K562 (cell line): ENCODE data around the gene TUBB4B. TPM values are rescaled to one million over a fixed set of nuclear protein-coding genes. Genes with fewer than 3 reads are reported as not detected.
A peak's percentile ranks its signal among the peaks of the same experiment; 100 is the strongest.

ENCODE experiments used
- ATAC-seq: fragments of 200-7000 bp; cut with Tn5 transposase; 3 replicates; pipeline ENCODE4 v1.9.1; 2020; ENCODE audit warnings: moderate library complexity
- BruUV-seq: library from RNA; stranded (reverse); fragments of 400-500 nt; replicated peaks from 2 replicates; lab custom pipeline; 2021; lab: Mats Ljungman, UMichigan
- CTCF ChIA-PET: fragments of 300-600 bp; formaldehyde crosslinking; extraction: SDS; loops from one replicate; lab custom pipeline; 2021; ENCODE audit warnings: low intra/inter-chr PET ratio; lab: Yijun Ruan, JAX
- POLR2A ChIA-PET: fragments of 300-600, 350-650 bp; sonication (Branson Sonifier 250); formaldehyde crosslinking; extraction: SDS; loops from one replicate; lab custom pipeline; 2021; ENCODE audit warnings: antibody characterized with exemption, inconsistent platforms; lab: Yijun Ruan, JAX
- DNase-seq, 4 experiments: peaks; one replicate each; pipeline versions ENCODE4 v3.0.0 to v3.0.0-alpha.2; 2011 to 2018; ENCODE audit warnings: low spot score in 3 of 4, mixed read lengths in 3 of 4; ENCODE audit errors: extremely low read depth in 1 of 4
- FAIRE-seq: peaks from 2 replicates; lab custom pipeline; 2011; peaks lifted over from hg19 to GRCh38; lab: Jason Lieb, UNC
- H2AFZ ChIP-seq: 2 replicates; pipeline ENCODE4 v1.6.0; 2011; ENCODE audit warnings: low read depth, low read length, control low read depth, inconsistent platforms
- H3K27ac ChIP-seq: fragments of 200-600 bp; 3 replicates; pipeline ENCODE4 v1.8.0; 2011; ENCODE audit warnings: low read depth, mild to moderate bottlenecking, control low read depth, inconsistent platforms, low read length, moderate library complexity, mixed read lengths; ENCODE audit errors: extremely low read depth
- H3K27me3 ChIP-seq, 2 experiments: fragments of 300-600 bp in 1 of 2; 2 replicates in 1 of 2; 3 replicates in 1 of 2; pipeline versions ENCODE4 v1.6.0 to v1.8.0; 2011; ENCODE audit warnings: inconsistent platforms in 2 of 2, low read length in 2 of 2, mild to moderate bottlenecking in 1 of 2, mixed read lengths in 1 of 2, moderate library complexity in 1 of 2; ENCODE audit not compliant: control insufficient read depth in 2 of 2, insufficient read depth in 2 of 2
- H3K36me3 ChIP-seq: fragments of 300-600 bp; 3 replicates; pipeline ENCODE4 v1.8.0; 2011; ENCODE audit warnings: mild to moderate bottlenecking, low read length, inconsistent platforms; ENCODE audit not compliant: control insufficient read depth, insufficient read depth
- H3K4me1 ChIP-seq, 2 experiments: fragments of 200-600 bp in 1 of 2; replicated peaks in 1 of 2; 2 replicates in 1 of 2; 3 replicates in 1 of 2; pipeline versions ENCODE4 v1.5.1 to v1.8.0; 2011; ENCODE audit warnings: inconsistent platforms in 2 of 2, low read length in 2 of 2, mild to moderate bottlenecking in 1 of 2, mixed read lengths in 1 of 2, moderate library complexity in 1 of 2; ENCODE audit not compliant: control insufficient read depth in 2 of 2, insufficient read depth in 2 of 2
- H3K4me2 ChIP-seq: 2 replicates; pipeline ENCODE4 v1.6.1; 2011; ENCODE audit warnings: low read length, control low read depth, inconsistent platforms, mixed read lengths; ENCODE audit not compliant: insufficient read depth
- H3K4me3 ChIP-seq: fragments of 200-600 bp; sonication (generic), shearing (Covaris generic); 2 replicates; pipeline ENCODE4 v1.5.1; 2016; ENCODE audit warnings: control low read depth, inconsistent platforms
- H3K79me2 ChIP-seq: fragments of 200-600 bp; 3 replicates; pipeline ENCODE4 v1.8.0; 2011; ENCODE audit warnings: low read length, inconsistent platforms; ENCODE audit not compliant: control insufficient read depth, insufficient read depth
- H3K9ac ChIP-seq, 2 experiments: 2 replicates each; pipeline versions ENCODE4 v1.6.0 to v1.6.1; 2011; ENCODE audit warnings: low read depth in 2 of 2, low read length in 2 of 2, control low read depth in 1 of 2, inconsistent platforms in 1 of 2, mild to moderate bottlenecking in 1 of 2, mixed read lengths in 1 of 2; ENCODE audit not compliant: insufficient read depth in 1 of 2
- H3K9me1 ChIP-seq: one replicate; pipeline ENCODE4 v1.6.0; 2011; ENCODE audit warnings: inconsistent platforms, mild to moderate bottlenecking, low read length, moderate library complexity; ENCODE audit not compliant: control insufficient read depth, insufficient read depth
- H3K9me3 ChIP-seq: replicated peaks from 2 replicates; pipeline ENCODE4 v1.5.1; 2011; ENCODE audit warnings: low read depth, low read length, inconsistent platforms; ENCODE audit not compliant: control insufficient read depth, insufficient read depth
- H4K20me1 ChIP-seq: replicated peaks from 2 replicates; pipeline ENCODE4 v1.6.1; 2011; ENCODE audit warnings: low read length, inconsistent platforms, mixed read lengths; ENCODE audit not compliant: control insufficient read depth, insufficient read depth
- CHCHD3 ChIP-seq: fragments of 250-450 bp; sonication (Bioruptor Pico); IDR thresholded peaks from 2 replicates; pipeline ENCODE4 v2.1.2; 2022; ENCODE audit warnings: mild to moderate bottlenecking
- ESRRA ChIP-seq: fragments of 450-650 bp; IDR thresholded peaks from 2 replicates; pipeline ENCODE4 v1.6.1; 2014; ENCODE audit warnings: low read depth, mild to moderate bottlenecking, moderate library complexity, borderline replicate concordance
- HIVEP1 ChIP-seq: fragments of 250-450 bp; sonication (Bioruptor Pico); IDR thresholded peaks from 2 replicates; pipeline ENCODE4 v1.4.0; 2020; ENCODE audit warnings: mild to moderate bottlenecking
- ILF3 ChIP-seq: fragments of 450-650 bp; IDR thresholded peaks from 2 replicates; pipeline ENCODE4 v1.6.1; 2018; ENCODE audit warnings: antibody characterized with exemption, mild to moderate bottlenecking, moderate library complexity, borderline replicate concordance
- KDM1A ChIP-seq, 2 experiments: fragments of 450-650 bp; IDR thresholded peaks; 2 replicates each; pipeline ENCODE4 v1.6.1; 2016; ENCODE audit warnings: mild to moderate bottlenecking in 2 of 2
- MAFG ChIP-seq: fragments of 450-650 bp; conservative IDR thresholded peaks from 2 replicates; pipeline ENCODE4 v1.6.1; 2016; ENCODE audit warnings: missing genetic modification characterization, missing compliant biosample characterization
- OTX1 ChIP-seq: fragments of 450-650 bp; formaldehyde crosslinking; IDR thresholded peaks from 2 replicates; pipeline ENCODE4 v1.4.0; 2022; ENCODE audit warnings: mild to moderate bottlenecking
- PHB ChIP-seq: fragments of 250-450 bp; sonication (Bioruptor Pico); IDR thresholded peaks from 2 replicates; pipeline ENCODE4 v1.5.0; 2021
- POLR2G ChIP-seq: fragments of 200-400 bp; formaldehyde crosslinking; IDR thresholded peaks from 2 replicates; pipeline ENCODE4 v1.6.1; 2017; ENCODE audit warnings: low read depth, mild to moderate bottlenecking, antibody characterized with exemption, low read length, moderate library complexity
- RBFOX2 ChIP-seq: fragments of 200-400 bp; formaldehyde crosslinking; IDR thresholded peaks from 2 replicates; pipeline ENCODE4 v1.6.1; 2017; ENCODE audit warnings: low read depth, mild to moderate bottlenecking, low read length, moderate library complexity
- TRIM28 ChIP-seq: fragments of 450-650 bp; IDR thresholded peaks from 2 replicates; pipeline ENCODE4 v1.6.1; 2017
- ZC3H4 ChIP-seq: sonication (generic); formaldehyde crosslinking; IDR thresholded peaks from 2 replicates; pipeline ENCODE4 v1.9.0; 2021; ENCODE audit warnings: missing genetic modification reagents, borderline replicate concordance
- ZNF12 ChIP-seq: sonication (generic); formaldehyde crosslinking; IDR thresholded peaks from 2 replicates; pipeline ENCODE4 v1.4.0; 2020; ENCODE audit warnings: mild to moderate bottlenecking, missing genetic modification reagents
- ZNF253 ChIP-seq: fragments of 250-450 bp; sonication (Bioruptor Pico); conservative IDR thresholded peaks from 2 replicates; pipeline ENCODE4 v1.6.1; 2021; ENCODE audit warnings: mild to moderate bottlenecking
- WGBS: fragments of 100-300 bp; shearing (Covaris generic); methylation state at CpG from one replicate; pipeline ENCODE4 v1.1.6; 2016; ENCODE audit warnings: low coverage, mixed read lengths; ENCODE audit not compliant: insufficient coverage; ENCODE audit errors: missing lambda C conversion rate; 5-methylcytosine and 5-hydroxymethylcytosine counted together
- in situ Hi-C: fragments of 300-500 bp; cut with MboI; formaldehyde crosslinking; loops from 4 replicates; pipeline ENCODE4 v1.15.0; 2018; ENCODE audit warnings: inconsistent platforms, mixed read lengths
- intact Hi-C: fragments of 100-400 bp; cut with micrococcal nuclease; formaldehyde crosslinking; loops from 2 replicates; pipeline ENCODE4 v1.14.2; 2022
- polyA plus RNA-seq, 8 experiments: library from polyadenylated mRNA; depleted of rRNA in 4 of 8; stranded (reverse) in 5 of 8; unstranded in 3 of 8; fragments of >200 nt; fragmentation: Nextera tagmentation in 2 of 8; fragmentation: Illumina TruSeq in 1 of 8; extraction: Ambion mirVana in 2 of 8; extraction: Trizol in 1 of 8; gene quantifications; 2 replicates each; pipeline versions ENCODE4 v1.2.1 to v1.2.3, GENCODE V29; 2011 to 2014; ENCODE audit warnings: inconsistent platforms in 1 of 8, missing spikeins in 1 of 8
- total RNA-seq, 7 experiments: library from RNA; depleted of rRNA in 6 of 7; stranded (reverse); fragments of >200 nt in 6 of 7; fragmentation: Illumina TruSeq in 2 of 7; extraction: Trizol in 2 of 7; gene quantifications; 2 replicates each; pipeline versions ENCODE4 v1.2.1 to v1.2.3, GENCODE V29; 2011 to 2021; ENCODE audit warnings: low replicate concordance in 1 of 7
- TF ChIP-seq, protein P1 (sequence below), 2 experiments: IDR thresholded peaks; 2 replicates each; pipeline ENCODE4 v1.6.1; 2012; ENCODE audit warnings: improper control_type of control experiment in 2 of 2, low read depth in 2 of 2, low read length in 2 of 2, borderline replicate concordance in 1 of 2
- TF ChIP-seq, protein P2 (sequence below): sonication (generic); IDR thresholded peaks from 2 replicates; pipeline ENCODE4 v1.6.1; 2016
- TF ChIP-seq, protein P3 (sequence below): fragments of 450-650 bp; formaldehyde crosslinking; IDR thresholded peaks from 2 replicates; pipeline ENCODE4 v1.4.0; 2022; ENCODE audit warnings: mild to moderate bottlenecking, moderate library complexity
- TF ChIP-seq, protein P4 (sequence below): fragments of 450-650 bp; formaldehyde crosslinking; IDR thresholded peaks from 2 replicates; pipeline ENCODE4 v1.4.0; 2020; ENCODE audit warnings: mild to moderate bottlenecking, moderate library complexity

Gene TUBB4B
- total and polyA plus RNA-seq, 9 of the 15 experiments (the other 6 are each of a cell fraction or from before 2014, with no cell fraction given): 24.1 to 443 (median 268) TPM

DNA sequence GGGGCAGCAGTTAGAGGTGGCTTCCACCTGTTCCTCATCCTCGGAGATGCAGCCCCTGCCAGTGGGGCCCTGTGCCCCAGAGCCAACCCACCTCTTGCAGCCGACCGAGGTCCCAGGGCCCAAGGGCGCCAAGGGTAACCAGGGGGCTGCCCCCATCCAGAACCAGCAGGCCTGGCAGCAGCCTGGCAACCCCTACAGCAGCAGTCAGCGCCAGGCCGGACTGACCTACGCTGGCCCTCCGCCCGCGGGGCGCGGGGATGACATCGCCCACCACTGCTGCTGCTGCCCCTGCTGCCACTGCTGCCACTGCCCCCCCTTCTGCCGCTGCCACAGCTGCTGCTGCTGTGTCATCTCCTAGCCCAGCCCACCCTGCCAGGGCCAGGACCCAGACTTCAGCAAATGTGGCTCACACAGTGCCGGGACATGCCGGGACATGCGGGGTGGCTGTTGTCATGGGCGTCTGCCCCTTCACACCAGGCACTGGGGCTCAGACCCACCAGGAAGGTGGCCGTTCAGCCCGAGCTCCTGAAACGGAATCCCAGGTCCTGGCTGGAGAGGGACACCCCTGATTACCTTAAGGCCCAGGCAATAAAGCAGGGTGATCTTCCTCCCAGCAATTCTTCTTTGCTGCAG is 15.3 kb upstream of the TUBB4B start:
- Histone ChIP-seq H2AFZ (no peak overlapping the region), H3K9me1 (no peaks in the 10 kb centered on the region), H3K36me3 (no peaks in the 10 kb centered on the region), H3K4me2 (no peak overlapping the region), H3K9me3 (no peaks in the 10 kb centered on the region), H3K27me3 (no peaks in the 10 kb centered on the region), H4K20me1 (no peaks in the 10 kb centered on the region), H3K9ac (peak overlapping the region in 1 of 2 experiments; percentile 81; a peak in 2 of 4 replicates), H3K27ac (no peak overlapping the region), H3K4me3 (no peak overlapping the region), H3K4me1 (peaks cover 21 to 95% of the 10 kb centered on the region in 2 experiments), H3K79me2 (no peaks in the 10 kb centered on the region)
- DNase-seq: no peak
- CTCF ChIA-PET: interaction anchor here (0.6 kb wide), 1 partner anchor 48 kb away, joined by 3 read pairs; no protein-coding TSS in a partner anchor
- in situ Hi-C loops: loop anchor here (5.0 to 25.0 kb wide), 3 partner anchors 39 to 439 kb away; partner anchors contain the start of genes ANAPC2, CCDC183, SSNA1 and TMEM141
- BruUV-seq: no TSS peak
- 62% methylated on average over 20 of the region's 21 CpGs for WGBS
- intact Hi-C loops: loop anchor here (2.0 kb wide), 2 partner anchors 107 to 175 kb away; no protein-coding TSS in a partner anchor
- POLR2A ChIA-PET: interaction anchor here (0.5 to 1.4 kb wide), 3 partner anchors 15 to 690 kb away, joined by 3 to 5 read pairs (median 4); partner anchors contain the start of gene TUBB4B
- FAIRE-seq: no peak
- no peak for ATAC-seq
- TF ChIP-seq, protein P1, sequence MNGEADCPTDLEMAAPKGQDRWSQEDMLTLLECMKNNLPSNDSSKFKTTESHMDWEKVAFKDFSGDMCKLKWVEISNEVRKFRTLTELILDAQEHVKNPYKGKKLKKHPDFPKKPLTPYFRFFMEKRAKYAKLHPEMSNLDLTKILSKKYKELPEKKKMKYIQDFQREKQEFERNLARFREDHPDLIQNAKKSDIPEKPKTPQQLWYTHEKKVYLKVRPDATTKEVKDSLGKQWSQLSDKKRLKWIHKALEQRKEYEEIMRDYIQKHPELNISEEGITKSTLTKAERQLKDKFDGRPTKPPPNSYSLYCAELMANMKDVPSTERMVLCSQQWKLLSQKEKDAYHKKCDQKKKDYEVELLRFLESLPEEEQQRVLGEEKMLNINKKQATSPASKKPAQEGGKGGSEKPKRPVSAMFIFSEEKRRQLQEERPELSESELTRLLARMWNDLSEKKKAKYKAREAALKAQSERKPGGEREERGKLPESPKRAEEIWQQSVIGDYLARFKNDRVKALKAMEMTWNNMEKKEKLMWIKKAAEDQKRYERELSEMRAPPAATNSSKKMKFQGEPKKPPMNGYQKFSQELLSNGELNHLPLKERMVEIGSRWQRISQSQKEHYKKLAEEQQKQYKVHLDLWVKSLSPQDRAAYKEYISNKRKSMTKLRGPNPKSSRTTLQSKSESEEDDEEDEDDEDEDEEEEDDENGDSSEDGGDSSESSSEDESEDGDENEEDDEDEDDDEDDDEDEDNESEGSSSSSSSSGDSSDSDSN (IDR thresholded peaks at IDR 0.05; ENCODE audit: borderline replicate concordance in 1 of 2, low read depth in 2 of 2, low read length in 2 of 2): no peak
- TF ChIP-seq PHB (CRISPR knock-in tag) (no peak), ESRRA (no peak), OTX1 (CRISPR knock-in tag) (0 out of 2 replicates have a peak, but pooled peaks have one; percentile 44), KDM1A (IDR thresholded peaks at IDR 0.05) (no peak), POLR2G (peak; percentile 49; the same call in 1 of the 2 replicates), HIVEP1 (no peak), ILF3 (no peak), TRIM28 (no peak), CHCHD3 (CRISPR knock-in tag) (no peak), ZC3H4 (CRISPR knock-in tag) (no peak), MAFG (tag) (no peak), ZNF12 (no peak), ZNF253 (CRISPR knock-in tag) (no peak), RBFOX2 (0 out of 2 replicates have a peak, but pooled peaks have one; percentile 23)
- TF ChIP-seq, protein P2, sequence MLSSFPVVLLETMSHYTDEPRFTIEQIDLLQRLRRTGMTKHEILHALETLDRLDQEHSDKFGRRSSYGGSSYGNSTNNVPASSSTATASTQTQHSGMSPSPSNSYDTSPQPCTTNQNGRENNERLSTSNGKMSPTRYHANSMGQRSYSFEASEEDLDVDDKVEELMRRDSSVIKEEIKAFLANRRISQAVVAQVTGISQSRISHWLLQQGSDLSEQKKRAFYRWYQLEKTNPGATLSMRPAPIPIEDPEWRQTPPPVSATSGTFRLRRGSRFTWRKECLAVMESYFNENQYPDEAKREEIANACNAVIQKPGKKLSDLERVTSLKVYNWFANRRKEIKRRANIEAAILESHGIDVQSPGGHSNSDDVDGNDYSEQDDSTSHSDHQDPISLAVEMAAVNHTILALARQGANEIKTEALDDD: no peak
- TF ChIP-seq, protein P3, sequence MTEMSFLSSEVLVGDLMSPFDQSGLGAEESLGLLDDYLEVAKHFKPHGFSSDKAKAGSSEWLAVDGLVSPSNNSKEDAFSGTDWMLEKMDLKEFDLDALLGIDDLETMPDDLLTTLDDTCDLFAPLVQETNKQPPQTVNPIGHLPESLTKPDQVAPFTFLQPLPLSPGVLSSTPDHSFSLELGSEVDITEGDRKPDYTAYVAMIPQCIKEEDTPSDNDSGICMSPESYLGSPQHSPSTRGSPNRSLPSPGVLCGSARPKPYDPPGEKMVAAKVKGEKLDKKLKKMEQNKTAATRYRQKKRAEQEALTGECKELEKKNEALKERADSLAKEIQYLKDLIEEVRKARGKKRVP (CRISPR knock-in tag): no peak
- TF ChIP-seq, protein P4, sequence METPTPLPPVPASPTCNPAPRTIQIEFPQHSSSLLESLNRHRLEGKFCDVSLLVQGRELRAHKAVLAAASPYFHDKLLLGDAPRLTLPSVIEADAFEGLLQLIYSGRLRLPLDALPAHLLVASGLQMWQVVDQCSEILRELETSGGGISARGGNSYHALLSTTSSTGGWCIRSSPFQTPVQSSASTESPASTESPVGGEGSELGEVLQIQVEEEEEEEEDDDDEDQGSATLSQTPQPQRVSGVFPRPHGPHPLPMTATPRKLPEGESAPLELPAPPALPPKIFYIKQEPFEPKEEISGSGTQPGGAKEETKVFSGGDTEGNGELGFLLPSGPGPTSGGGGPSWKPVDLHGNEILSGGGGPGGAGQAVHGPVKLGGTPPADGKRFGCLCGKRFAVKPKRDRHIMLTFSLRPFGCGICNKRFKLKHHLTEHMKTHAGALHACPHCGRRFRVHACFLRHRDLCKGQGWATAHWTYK (CRISPR knock-in tag): no peak
